Activated naive CD8-positive, alpha-beta T cell treated with anti-CD3 and anti-CD28 coated beads, Interleukin-2, amount 50 U/mL, for 16 hours (primary cell): Measurements from ENCODE around the gene SUPT16H.

Experiments
- DNase-seq: peaks from one replicate; pipeline ENCODE4 v3.0.0-alpha.2; 2020; ENCODE audit warnings: low read depth, low spot score

The SUPT16H gene

DNA sequence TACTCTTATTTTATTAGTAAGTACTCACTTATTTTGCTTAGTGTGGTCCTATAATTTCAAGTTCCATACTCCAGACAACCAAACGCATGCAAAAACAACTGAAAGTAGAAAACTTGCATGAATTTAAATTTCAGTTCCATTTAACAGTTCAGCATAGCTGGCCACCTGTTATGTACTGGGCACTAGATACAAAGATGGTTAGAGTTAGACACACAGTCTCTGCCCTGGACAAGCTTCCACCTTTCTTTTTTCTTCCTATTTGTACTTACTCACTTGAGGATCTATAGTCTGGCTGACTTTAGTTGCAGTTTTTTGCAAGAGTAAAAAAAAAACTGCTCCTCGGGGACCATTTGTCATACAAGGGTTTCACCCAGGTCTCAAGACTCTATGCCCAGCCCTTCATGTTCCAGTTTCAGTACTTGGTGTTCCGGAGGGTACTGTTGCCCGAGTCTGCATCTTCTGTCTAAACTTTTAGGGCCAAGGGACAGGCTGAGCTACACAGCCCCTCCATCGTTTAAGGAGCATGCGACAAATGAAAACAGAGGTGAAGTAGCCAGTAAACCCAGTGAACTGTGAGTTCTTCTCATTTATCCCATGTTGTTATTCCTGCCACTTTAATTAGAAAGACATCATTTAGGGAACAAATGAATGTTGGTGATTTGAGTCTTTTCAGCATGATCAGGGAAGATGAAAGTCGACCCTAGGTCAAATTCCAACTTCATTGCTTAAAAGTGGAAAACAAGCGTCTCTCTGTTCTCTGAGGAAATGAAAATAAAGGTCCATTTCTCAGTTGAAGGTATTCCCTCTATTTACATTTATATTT lies 81.6 kb downstream of the SUPT16H start:
- DNase-seq, result no peak
